Ecto neural progenitor cell (in vitro differentiated cells): Measurements from ENCODE around the gene PLCG2.
"Not testable (repeated sequence)": the region's sequence is repeated elsewhere in the genome, so short reads cannot be mapped to it uniquely, and the experiment has no call there.

Experiments used
- DNase-seq: peaks from one replicate; pipeline ENCODE4 v3.0.0-alpha.2; 2018; ENCODE audit warnings: low spot score

The PLCG2 gene

DNA sequence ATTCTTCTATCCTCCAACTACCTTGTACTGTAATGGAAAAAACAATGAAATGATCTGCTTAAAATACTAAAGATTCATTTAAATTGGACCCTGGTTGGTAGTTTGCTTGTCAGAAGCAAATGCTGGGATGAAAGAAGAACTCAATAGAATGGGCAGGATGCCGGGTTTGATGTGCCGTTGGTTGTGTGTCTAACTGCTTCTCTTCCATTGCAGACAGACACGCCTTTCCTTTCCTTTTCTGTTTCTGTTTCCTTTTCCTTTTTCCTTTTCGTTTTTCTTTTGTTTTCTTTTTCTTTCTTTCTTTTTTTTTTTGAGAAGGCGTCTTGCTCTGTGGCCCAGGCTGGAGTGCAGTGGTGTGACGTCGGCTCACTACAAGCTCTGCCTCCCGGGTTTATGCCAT is 64.6 kb downstream of the PLCG2 start:
- DNase-seq: no peak

DNA sequence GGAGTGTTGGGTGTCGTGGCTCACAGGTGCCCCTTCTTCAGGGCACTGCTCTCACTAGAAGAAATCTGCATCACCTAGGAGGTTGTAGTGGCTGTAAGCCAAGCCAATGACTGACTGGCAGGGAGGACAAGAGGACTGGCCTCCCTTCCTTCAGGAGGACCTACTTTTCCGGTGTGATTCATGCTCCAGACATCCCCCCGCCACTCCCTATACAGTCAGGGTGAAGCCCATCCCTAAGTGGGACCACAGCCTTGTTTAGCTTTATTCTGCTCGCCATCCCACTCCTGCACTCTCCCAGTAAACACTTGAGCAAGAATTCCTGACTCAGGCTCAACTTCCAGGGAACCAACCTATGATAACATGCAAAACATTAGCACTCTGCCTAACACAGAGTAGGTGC is 67.0 kb downstream of the PLCG2 start:
- DNase-seq: no peak

DNA sequence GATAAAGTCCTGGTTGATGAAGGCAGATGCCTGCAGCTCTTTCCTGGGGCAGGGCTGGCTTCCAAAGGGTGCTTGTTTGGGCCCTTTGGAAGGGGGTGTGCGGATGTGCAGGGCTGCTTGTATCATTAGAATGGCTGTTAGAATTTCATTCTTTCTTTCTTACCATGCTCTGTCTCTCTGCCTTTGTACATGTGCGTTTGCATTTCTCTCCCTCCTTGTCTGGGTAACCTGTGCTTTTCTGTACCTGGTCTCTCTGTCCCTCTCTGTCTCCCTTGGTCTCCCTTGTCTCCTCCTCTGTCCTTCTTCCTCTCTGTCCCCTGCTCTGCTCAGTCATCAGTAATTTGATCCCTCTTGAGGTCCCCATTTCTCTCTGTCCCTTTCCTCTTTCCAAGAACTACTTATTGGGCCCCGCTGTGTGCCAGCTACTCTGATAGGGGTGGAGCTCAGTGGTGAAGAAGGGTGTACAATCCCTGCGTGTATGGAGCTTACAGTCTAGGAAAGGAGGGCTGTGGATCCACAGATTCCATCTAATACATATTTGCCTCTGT is 69.3 kb downstream of the PLCG2 start:
- no peak for DNase-seq

DNA sequence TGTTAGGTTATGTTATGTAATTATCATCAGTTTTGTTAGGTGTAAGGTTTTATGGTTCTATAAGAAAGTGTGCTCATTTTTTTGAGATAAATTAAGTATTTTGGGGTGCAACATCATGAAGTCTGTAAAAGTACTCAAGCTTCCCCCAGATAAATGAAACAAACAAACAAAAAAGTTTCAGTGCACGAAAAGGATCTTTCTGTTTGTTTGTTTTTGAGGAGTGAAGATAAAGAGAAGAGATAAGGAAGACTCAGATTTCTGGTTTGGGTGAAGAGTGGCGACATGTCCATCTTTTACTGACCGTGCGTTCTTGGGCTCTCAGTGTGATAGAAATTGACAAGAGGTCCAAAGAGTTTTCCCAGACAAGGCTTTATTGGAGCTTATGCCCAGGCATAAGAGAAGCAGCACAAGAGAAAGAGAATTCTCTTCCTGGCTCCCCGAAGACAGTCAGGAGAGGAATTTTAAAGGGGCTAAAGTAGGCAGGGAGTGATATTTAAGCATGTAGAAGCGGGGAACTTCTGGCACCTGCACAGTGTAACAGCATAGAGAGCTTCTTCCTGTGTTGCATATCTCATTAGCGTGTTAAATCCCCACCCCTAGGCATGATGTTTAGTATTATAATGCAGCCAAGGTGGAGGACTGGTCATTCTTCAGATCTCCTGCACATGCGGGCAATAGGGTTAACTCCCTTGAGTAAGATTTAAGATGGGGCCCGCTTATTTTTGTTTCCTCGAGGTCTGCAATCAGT is 71.3 kb downstream of the PLCG2 start:
- DNase-seq: no peak

DNA sequence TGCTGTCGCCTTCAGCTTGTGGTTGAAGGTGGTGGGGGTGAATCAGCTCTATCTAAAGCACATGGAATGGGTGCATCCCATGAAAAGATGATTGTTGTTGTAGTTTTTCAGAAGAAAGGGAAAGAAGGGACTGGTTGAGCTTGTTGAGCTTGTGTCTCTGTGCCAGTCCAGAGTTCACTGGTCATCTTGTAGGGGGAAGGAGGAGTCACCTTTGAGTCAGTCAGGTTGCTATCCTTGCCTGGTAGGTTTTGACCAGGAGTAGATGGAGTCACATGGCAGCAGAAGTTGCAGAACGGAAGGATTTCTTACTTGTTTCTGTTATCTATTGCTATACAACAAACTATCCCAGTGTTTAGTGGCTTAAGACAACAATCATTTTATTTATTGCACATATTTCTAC is 73.3 kb downstream of the PLCG2 start:
- DNase-seq: no peak

DNA sequence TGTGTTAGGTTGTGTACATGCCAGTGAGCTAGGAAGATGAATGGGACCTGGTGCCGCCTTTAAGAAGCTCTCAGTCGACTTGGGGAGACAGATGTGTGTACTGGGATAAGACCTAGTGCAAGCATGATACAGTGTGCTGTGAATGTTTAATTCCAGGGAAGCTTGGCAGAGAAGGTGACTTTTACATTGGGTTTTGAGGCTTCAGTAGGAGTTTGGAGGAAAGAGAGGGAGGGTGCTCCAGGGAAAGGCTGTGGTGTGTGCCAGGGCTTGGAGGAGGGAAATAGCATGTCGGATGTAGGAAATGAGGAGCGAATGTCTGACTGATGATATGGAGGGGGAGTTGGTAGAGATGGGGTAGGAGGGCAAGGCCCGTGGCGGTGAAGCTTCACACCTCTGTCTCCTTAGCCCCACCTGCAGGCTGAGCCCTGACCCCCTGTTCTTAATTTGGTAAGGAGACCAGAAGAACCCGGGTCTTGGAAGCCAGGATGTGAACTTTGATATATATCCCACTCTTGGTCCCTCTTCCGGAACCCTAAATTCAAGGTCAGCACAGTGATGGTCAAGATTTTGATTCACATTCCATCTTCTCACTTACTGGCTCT is 76.6 kb downstream of the PLCG2 start:
- DNase-seq: no peak

DNA sequence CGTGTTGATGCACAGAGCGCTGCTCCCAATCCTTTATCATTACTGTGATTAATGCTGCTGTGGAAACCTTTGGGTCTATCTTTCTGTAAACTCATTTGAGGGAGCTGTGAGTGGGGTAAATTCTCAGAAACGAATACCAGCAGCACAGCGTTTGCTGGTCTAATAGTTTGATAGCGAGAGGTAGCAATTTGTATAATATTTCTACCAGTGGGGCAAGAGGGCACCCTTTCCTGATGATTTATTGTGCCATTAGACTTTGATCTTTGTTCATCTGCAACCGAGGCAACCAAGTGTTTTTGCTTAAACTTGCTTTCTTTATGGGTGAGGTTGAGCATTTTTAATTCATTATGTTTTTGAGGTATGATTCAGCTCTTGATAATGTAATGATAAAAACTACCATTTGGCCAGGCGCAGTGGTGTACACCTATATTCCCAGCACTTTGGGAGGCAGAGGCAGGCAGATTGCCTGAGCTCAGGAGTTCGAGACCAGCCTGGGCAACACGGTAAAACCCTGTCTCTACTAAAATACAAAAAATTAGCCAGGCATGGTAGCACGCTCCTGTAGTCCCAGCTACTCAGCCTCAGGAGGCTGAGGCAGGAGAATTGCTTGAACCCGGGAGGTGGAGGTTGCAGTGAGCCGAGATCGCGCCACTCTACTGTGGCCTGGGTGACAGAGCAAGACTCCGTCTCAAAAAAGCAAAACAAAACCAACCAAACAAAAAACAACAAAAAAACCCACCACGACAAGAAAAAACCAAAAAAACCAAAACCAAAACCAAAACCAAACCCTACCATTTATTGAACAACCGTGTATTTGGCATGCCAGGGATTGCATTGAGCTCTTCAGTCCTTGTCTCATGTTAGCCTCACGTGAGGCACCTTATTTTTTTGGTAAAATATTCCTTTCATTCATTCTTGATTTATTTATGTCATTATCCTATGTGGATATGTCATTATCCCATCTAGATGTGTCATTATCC is 81.5 kb downstream of the PLCG2 start:
- no peak for DNase-seq

DNA sequence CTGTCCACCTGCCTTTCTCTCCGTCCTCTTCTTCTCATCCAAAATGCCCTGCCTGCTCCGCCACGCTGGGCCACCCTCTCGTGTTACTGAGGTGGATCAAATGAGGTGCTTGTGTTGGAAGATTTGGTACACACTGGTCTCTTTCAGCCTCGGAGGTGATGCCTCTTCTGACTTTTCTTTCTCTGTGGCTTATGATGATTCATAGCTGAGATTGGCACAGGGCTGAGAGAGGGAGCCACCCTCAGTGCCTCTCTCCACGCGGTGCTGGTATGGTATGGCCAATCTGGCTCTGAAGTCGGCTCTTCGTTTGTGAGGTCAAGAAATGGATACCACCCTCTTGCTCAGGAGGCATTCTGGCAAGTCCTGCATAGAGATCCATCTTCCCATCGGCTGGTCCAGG is 82.4 kb downstream of the PLCG2 start:
- no peak for DNase-seq

DNA sequence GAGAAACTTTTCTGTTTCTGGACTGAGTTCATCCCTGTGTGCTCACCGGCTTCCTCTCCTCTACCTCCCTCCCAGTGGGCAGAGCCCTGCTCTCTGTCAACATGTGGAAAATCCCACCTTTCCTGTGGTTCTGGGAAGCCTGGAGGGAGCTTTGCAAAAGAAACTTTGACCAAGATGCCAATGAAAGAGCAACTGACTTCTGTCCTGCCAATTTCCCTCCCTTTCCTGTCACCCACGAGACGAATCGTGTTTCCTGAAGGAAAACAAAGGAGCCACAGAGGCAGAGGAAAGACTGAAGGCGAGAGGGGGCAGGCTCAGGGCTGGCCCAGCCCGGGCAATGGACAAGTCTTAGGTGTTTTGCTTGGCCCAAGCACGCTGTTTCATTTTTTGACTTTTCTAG is 82.8 kb downstream of the PLCG2 start:
- DNase-seq: no peak

DNA sequence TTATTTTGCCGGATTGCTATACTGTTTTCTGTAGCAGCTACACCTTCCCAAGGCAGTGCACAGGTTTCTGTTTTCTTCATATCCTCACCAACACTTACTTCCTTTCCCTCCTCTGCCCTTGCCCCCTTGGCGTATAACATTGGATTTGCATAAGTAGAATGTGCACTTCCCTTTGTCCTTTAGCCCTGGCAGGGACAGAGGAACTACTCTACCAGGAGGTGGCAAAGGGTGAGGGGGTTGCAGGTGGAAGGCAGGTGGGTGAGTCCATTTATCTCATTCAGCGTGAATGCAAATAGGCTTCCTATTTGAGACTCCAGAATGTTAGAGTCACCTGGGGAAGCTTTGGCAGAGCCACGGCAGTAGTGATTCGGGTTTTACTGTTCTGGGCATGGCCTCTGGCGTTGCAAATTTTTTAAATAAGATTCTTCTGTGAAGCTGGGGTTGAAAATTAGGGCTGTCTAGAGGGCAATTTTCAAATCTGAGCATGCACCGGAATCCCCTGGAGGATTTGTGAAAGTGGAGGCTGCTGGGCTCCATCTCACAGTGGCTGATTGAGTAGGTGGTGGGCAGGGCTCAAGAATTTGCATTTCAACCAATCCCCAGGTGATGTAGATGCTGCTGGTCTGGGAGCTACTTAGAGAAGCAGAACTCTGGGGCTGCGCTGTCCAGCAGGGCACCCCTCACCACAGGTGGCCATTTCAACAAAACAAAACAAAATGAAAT is 84.7 kb downstream of the PLCG2 start:
- no peak for DNase-seq

DNA sequence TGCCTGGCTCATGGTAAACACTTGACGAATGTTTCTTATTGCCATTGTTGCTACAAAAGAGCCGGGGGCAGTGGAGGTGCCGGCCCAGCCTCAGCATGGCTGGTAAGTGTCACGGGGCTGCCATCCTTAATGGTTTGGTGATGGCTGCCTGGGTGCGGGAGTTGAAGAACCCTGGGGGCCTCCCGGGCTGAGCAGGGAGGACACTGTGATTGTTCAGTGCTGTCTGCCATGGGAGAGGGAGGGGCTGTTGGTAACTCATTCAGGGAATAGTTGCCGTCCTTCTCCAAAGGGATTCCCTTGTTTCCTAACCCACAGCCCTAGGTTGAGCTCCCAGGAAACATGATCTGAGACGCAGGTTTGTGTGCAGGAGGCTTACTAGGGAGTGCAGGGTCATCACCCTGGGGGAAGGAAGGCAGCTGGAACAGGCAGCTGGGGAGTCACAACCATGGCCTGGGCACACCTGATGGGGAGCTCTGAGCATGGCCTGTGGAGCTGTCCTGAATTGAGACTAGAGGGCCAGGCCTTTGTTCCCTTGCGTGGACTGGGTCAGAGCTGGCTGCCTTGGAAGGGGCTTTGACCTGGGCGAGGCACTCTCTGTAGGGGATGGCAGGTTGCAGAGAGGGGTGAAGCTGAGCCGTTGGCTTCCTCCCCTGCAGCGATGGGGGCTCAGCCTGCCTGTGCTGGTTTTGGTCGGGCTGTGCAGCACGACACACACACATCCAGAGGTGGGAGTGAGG is 85.7 kb downstream of the PLCG2 start:
- no peak for DNase-seq

DNA sequence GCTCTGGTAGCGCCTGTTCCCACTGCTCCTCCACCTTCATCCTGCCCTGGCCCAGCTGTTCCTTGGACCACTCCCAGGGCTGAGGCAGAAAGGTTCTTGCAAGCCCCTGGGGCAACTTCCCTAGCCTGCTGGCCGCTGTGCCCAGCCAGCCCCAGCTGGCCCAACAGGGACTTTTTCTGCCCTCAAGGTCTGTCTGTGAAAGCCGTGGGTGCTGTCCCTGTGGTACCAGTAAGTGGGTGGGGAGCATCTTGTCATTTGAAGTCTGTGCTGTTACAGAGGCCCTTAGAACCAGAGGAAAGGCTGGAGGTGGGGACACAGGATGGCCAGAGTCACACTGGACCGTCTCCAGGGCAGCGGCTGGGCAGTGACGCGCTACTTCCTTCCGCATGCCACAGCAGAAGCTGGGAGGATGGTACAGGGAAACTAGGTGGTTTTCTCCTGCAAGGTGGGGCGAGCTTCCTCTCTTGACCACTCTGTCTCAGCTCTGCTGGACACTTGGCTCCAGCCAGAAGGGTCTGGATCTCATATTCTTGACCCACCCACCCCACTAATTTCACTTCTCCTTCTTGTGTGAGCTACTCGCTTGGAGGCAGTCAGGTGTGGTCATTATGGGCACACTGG is 87.8 kb downstream of the PLCG2 start:
- no peak for DNase-seq

DNA sequence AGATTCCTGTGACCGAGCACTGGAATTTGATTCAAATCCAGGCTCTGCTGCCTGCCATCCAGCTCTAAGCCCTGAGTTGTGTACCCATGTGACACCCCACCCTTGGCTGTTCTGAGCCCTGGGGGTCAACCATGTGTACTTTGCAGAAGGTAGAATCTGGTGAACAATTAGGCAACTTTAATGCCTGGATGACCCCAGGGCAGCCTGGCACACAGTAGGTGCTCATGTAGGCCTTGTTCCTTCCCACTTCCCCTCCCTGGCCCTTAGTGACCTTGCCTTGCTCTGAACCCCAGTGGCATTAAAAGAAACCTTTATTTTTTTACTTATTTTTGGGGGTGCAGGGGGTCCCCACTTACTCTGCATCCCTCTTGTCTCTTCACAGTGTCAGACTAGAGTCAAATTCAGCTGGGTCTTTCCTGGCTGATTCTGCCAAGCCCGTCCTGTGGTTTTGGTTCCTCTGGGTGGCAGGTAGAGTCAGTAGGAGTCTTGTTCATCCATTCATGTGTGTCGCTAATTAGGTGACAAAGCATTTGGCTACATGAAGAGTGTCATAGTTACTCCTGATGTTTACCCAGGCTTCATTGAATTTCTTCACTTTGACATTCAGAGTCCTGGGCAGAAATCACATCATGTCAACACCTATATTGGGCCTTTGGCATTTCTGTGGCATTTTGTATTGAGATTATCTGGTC is 89.1 kb downstream of the PLCG2 start:
- DNase-seq: no peak

DNA sequence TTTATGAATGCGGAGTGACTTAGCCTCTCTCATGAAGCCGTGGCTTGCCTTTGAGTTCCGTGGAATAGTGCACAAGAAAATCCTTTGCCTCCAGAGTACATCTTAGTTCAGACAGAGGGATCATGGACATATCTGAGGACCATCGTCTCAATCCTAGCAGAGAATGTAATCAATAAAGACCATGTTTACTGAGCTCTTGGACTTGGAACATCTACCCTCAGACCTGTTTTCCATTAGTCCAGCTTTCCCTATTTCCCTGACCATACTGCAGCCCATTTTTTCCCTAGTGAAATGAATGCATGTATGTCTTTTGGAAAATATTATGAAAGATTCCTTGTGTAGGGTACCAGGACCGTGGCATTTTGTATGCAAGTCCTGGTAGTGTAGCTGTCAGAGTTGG is 90.2 kb downstream of the PLCG2 start:
- DNase-seq: no peak

DNA sequence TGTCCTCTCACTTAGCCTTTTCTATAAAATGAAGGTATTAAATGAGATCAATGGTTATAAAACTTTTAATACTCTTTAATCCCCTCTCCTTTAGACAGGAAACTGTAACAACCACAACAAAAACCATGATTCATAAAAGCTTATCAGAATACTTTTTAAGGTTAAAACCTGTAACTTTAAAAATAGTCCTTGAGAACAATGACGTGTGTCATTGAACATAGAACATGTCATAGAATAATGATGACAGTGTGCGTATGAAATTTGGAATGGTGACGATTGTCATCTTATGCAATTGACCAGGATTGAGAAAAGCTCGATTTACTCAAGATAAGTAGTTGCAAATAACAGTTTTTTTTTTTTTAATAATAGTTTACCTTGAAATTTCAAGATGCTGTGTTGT is 94.1 kb downstream of the PLCG2 start:
- DNase-seq: no peak

DNA sequence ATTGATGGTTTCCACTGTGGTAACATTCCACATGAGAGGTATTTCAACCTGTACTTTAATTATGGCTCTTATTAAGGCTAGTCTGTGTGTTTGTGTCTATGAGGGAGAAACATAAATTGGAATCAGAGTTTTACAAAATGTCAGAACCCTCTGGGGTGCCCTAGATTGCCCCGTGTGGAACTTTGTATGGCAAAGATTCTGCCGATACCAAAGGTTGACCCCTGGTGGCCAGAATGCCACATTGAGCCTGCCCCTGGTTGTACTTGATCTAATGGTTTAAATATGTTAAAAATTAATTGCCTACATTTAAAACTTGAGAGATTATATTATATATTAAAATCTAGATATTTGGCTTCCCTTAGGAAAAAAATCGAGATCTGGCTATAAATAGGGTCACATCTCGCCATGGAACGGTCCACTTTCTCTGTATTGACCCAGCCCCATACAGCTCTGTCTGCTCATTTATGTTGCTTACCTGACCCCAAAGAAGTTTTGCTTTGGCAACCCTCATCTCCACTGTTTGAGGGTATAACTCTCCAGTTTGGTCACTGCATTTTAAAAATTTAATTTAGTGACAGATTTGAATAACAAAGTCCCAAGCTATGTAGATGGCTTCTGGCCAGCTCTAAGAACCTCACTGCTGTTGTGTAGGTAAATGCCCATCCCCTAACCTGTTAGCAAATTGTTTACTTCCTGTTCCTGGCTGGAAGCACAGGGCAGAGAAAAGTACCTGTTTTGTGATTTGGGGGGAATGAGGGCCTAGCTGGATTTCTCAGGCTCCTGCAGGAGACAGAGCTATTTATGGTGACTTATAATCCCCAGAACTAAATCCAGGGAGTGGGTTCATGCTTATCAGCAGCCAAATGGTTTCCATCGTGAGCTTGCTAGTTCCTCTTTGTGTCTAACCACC is 95.0 kb downstream of the PLCG2 start:
- DNase-seq: peak; percentile 59

DNA sequence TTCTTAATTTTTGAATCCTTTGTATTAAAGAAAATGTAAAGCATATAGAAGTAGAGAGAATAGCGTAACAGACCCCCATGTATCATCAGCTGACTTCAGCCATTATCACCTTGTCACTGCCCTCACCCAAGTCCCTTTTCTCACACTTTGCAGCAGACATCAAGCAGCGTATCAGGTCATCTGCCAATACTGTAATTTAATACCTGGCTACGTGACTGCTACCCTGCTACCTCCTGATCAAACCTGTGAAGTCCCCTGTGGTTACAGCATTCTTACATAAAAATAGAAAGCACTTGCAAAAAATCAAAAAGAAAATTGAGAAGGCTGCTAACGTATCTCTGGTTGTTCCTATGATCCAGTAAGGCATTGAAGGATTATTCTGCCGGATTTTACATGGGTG is 96.4 kb downstream of the PLCG2 start:
- DNase-seq: no peak

DNA sequence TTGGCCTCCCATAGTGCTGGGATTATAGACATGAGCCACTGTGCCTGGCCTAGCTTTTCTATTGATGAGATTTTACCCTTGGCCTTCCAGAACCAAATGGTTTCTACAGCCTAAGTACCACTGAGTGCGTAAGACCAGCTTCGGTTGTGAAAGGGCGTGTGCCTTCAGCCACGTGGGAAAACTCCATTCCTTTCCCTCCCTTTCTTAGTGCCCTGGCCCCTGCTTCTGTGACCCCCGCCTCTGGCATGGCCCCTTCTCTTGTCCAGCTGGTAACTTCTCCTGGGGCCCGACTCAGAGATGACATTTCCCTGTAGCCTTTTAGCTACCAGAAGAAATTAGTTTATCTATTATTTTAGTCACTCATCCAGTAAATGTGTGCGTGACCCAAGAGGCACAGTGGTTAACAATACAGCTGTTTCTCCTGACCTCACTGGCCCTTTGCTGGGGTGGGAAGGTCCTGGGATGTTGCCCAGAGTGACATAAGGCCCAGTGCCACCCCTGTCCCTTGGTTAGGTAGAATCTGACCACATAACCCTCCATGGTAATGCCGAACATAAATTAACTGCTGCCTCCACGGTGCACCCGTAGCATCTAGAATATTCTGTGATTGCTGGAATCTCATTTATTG is 97.3 kb downstream of the PLCG2 start:
- no peak for DNase-seq

DNA sequence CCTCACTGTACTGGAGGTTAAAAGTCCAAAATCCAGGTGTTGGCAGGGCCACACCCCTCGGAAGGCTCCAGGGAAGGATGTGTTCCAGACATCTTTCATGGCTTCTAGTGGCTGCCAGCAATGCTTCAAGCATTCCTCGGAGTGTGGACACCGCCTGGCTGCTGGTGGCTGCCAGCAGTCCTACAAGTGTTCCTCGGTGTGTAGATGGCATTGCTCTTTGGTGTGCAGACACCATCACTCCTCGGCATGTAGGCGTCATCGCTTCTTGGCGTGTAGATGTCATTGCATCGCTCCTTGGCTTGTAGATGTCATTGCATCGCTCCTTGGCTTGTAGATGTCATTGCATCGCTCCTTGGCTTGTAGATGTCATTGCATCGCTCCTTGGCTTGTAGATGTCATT is 98.4 kb downstream of the PLCG2 start:
- not testable (repeated sequence) for DNase-seq
